Measurements from ENCODE around the gene CARD6. TPM values are rescaled to one million over a fixed set of nuclear protein-coding genes. Genes with fewer than 3 reads are reported as not detected.
"Not testable (repeated sequence)": the region's sequence is repeated elsewhere in the genome, so short reads cannot be mapped to it uniquely, and the experiment has no call there.

Gene CARD6
- polyA plus RNA-seq, 2 donors: 6.4 to 7.9 TPM

DNA sequence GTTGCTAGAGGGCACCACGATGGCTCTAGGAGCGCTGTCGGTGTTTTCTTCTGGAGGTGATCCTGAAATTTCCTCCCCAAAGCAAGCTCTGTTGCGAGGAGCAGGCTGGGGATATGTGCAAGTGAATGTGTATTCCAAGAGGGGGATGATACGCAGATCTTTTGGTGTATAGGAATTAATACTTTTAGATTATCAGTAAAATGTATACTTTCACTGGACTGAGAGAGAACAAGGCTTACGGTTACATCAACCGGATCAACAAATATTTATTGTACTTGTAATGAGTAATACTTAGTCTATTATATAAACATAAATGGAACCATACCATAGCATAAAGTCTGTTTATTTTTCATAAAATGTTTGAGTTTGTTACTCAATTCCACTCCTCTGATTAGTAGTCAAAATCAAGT is 42.4 kb upstream of the CARD6 start:
- Histone ChIP-seq H3K27ac (ENCODE audit: low read depth in 2 of 2, low read length in 1 of 2) (peak overlapping the region; percentile 91 to 94), H3K4me3 (ENCODE audit: low read depth in 1 of 2, low read length in 2 of 2) (peak overlapping the region; percentile 74 to 94)

GRCh38 chr5:40799258-40799657 is 41.9 kb upstream of the CARD6 start:
- 0 to 3% methylated on average over 1 of the region's 1 CpG for WGBS, 2 donors
- H3K4me3 ChIP-seq (ENCODE audit: low read depth in 1 of 2, low read length in 2 of 2): no peak overlapping the region
- no peaks in the 10 kb centered on the region for H3K36me3 ChIP-seq (ENCODE audit: control insufficient read depth in 2 of 2, insufficient read depth in 2 of 2, low read length in 1 of 2)
- H3K4me1 ChIP-seq (ENCODE audit: control insufficient read depth in 2 of 2, insufficient read depth in 2 of 2, low read length in 1 of 2): no peaks in the 10 kb centered on the region
- H3K27ac ChIP-seq (ENCODE audit: low read depth in 2 of 2, low read length in 1 of 2): no peak overlapping the region
- H3K9me3 ChIP-seq (ENCODE audit: control insufficient read depth in 2 of 2, insufficient read depth in 1 of 2, low read depth in 1 of 2, low read length in 1 of 2): no peaks in the 10 kb centered on the region
- no peaks in the 10 kb centered on the region for H3K27me3 ChIP-seq (ENCODE audit: control insufficient read depth in 1 of 2, insufficient read depth in 2 of 2, low read length in 2 of 2)

More for the DNA sequence above, 42.4 kb upstream of the CARD6 start:
- Histone ChIP-seq H3K36me3 (ENCODE audit: control insufficient read depth in 2 of 2, insufficient read depth in 2 of 2, low read length in 1 of 2) (no peaks in the 10 kb centered on the region), H3K4me1 (ENCODE audit: control insufficient read depth in 2 of 2, insufficient read depth in 2 of 2, low read length in 1 of 2) (no peaks in the 10 kb centered on the region), H3K9me3 (ENCODE audit: control insufficient read depth in 2 of 2, insufficient read depth in 1 of 2, low read depth in 1 of 2, low read length in 1 of 2) (no peaks in the 10 kb centered on the region), H3K27me3 (ENCODE audit: control insufficient read depth in 1 of 2, insufficient read depth in 2 of 2, low read length in 2 of 2) (no peaks in the 10 kb centered on the region)
- 3 to 4% methylated on average over 7 of the region's 7 CpGs for WGBS, 2 donors

- H3K27me3 ChIP-seq (ENCODE audit: control insufficient read depth in 1 of 2, insufficient read depth in 2 of 2, low read length in 2 of 2): no peaks in the 10 kb centered on the region
- no peak overlapping the region for H3K27ac ChIP-seq (ENCODE audit: low read depth in 2 of 2, low read length in 1 of 2)
- no peaks in the 10 kb centered on the region for H3K4me1 ChIP-seq (ENCODE audit: control insufficient read depth in 2 of 2, insufficient read depth in 2 of 2, low read length in 1 of 2)
- H3K4me3 ChIP-seq (ENCODE audit: low read depth in 1 of 2, low read length in 2 of 2): no peak overlapping the region
- no peaks in the 10 kb centered on the region for H3K36me3 ChIP-seq (ENCODE audit: control insufficient read depth in 2 of 2, insufficient read depth in 2 of 2, low read length in 1 of 2)
- 85 to 88% methylated on average over 8 of the region's 8 CpGs for WGBS, 2 donors
- no peaks in the 10 kb centered on the region for H3K9me3 ChIP-seq (ENCODE audit: control insufficient read depth in 2 of 2, insufficient read depth in 1 of 2, low read depth in 1 of 2, low read length in 1 of 2)
These were observed 39.2 kb upstream of the CARD6 start for GRCh38 chr5:40801771-40802562.

GRCh38 chr5:40812125-40812524 is 29.0 kb upstream of the CARD6 start:
- Histone ChIP-seq H3K4me3 (ENCODE audit: low read depth in 1 of 2, low read length in 2 of 2) (no peak overlapping the region), H3K4me1 (ENCODE audit: control insufficient read depth in 2 of 2, insufficient read depth in 2 of 2, low read length in 1 of 2) (no peaks in the 10 kb centered on the region), H3K27ac (ENCODE audit: low read depth in 2 of 2, low read length in 1 of 2) (no peak overlapping the region), H3K36me3 (ENCODE audit: control insufficient read depth in 2 of 2, insufficient read depth in 2 of 2, low read length in 1 of 2) (no peaks in the 10 kb centered on the region), H3K9me3 (ENCODE audit: control insufficient read depth in 2 of 2, insufficient read depth in 1 of 2, low read depth in 1 of 2, low read length in 1 of 2) (no peaks in the 10 kb centered on the region), H3K27me3 (ENCODE audit: control insufficient read depth in 1 of 2, insufficient read depth in 2 of 2, low read length in 2 of 2) (no peaks in the 10 kb centered on the region)
- WGBS, 2 donors: 0 to 45% methylated on average over 1 of the region's 1 CpG

GRCh38 chr5:40813698-40814281 is 27.4 kb upstream of the CARD6 start:
- Histone ChIP-seq H3K27me3 (ENCODE audit: control insufficient read depth in 1 of 2, insufficient read depth in 2 of 2, low read length in 2 of 2) (no peaks in the 10 kb centered on the region), H3K27ac (ENCODE audit: low read depth in 2 of 2, low read length in 1 of 2) (no peak overlapping the region), H3K4me1 (ENCODE audit: control insufficient read depth in 2 of 2, insufficient read depth in 2 of 2, low read length in 1 of 2) (no peaks in the 10 kb centered on the region), H3K36me3 (ENCODE audit: control insufficient read depth in 2 of 2, insufficient read depth in 2 of 2, low read length in 1 of 2) (no peaks in the 10 kb centered on the region), H3K9me3 (ENCODE audit: control insufficient read depth in 2 of 2, insufficient read depth in 1 of 2, low read depth in 1 of 2, low read length in 1 of 2) (no peaks in the 10 kb centered on the region), H3K4me3 (ENCODE audit: low read depth in 1 of 2, low read length in 2 of 2) (no peak overlapping the region)
- WGBS, 2 donors: 74 to 84% methylated on average over 2 of the region's 2 CpGs

DNA sequence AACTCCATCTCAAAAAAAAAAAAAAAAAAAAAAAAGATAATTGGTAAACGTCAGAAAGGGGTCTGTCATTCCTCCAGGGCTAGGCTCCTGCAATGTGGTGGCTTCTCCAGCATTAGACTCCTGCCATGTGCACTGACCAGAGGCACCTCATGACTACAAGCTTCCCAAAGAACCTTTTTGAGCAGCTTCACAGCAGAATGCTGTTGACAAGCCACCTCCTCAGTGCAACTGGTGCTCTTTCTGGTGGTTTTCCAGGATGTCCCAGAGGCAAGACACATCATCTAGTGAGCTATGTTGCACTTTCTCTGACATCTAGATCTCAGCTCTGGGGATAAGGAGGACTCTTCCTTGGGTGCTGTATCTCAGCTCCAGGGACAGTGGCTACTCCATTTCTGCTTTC is 17.7 kb upstream of the CARD6 start:
- WGBS, 2 donors: 22 to 54% methylated on average over 1 of the region's 1 CpG
- no peaks in the 10 kb centered on the region for H3K4me1 ChIP-seq (ENCODE audit: control insufficient read depth in 2 of 2, insufficient read depth in 2 of 2, low read length in 1 of 2)
- no peaks in the 10 kb centered on the region for H3K9me3 ChIP-seq (ENCODE audit: control insufficient read depth in 2 of 2, insufficient read depth in 1 of 2, low read depth in 1 of 2, low read length in 1 of 2)
- H3K4me3 ChIP-seq (ENCODE audit: low read depth in 1 of 2, low read length in 2 of 2): no peak overlapping the region
- H3K36me3 ChIP-seq (ENCODE audit: control insufficient read depth in 2 of 2, insufficient read depth in 2 of 2, low read length in 1 of 2): peaks cover 6 to 9% of the 10 kb centered on the region in 2 donors
- no peak overlapping the region for H3K27ac ChIP-seq (ENCODE audit: low read depth in 2 of 2, low read length in 1 of 2)
- H3K27me3 ChIP-seq (ENCODE audit: control insufficient read depth in 1 of 2, insufficient read depth in 2 of 2, low read length in 2 of 2): no peaks in the 10 kb centered on the region

- H3K36me3 ChIP-seq (ENCODE audit: control insufficient read depth in 2 of 2, insufficient read depth in 2 of 2, low read length in 1 of 2): peaks cover 17 to 19% of the 10 kb centered on the region in 2 donors
- not testable (repeated sequence) for H3K4me3 ChIP-seq (ENCODE audit: low read depth in 1 of 2, low read length in 2 of 2); H3K9me3 ChIP-seq (ENCODE audit: control insufficient read depth in 2 of 2, insufficient read depth in 1 of 2, low read depth in 1 of 2, low read length in 1 of 2); H3K27me3 ChIP-seq (ENCODE audit: control insufficient read depth in 1 of 2, insufficient read depth in 2 of 2, low read length in 2 of 2); H3K27ac ChIP-seq (ENCODE audit: low read depth in 2 of 2, low read length in 1 of 2); H3K4me1 ChIP-seq (ENCODE audit: control insufficient read depth in 2 of 2, insufficient read depth in 2 of 2, low read length in 1 of 2)
- 90 to 95% methylated on average over 11 of the region's 11 CpGs for WGBS, 2 donors
These were observed 15.6 kb upstream of the CARD6 start for GRCh38 chr5:40825461-40826043.

DNA sequence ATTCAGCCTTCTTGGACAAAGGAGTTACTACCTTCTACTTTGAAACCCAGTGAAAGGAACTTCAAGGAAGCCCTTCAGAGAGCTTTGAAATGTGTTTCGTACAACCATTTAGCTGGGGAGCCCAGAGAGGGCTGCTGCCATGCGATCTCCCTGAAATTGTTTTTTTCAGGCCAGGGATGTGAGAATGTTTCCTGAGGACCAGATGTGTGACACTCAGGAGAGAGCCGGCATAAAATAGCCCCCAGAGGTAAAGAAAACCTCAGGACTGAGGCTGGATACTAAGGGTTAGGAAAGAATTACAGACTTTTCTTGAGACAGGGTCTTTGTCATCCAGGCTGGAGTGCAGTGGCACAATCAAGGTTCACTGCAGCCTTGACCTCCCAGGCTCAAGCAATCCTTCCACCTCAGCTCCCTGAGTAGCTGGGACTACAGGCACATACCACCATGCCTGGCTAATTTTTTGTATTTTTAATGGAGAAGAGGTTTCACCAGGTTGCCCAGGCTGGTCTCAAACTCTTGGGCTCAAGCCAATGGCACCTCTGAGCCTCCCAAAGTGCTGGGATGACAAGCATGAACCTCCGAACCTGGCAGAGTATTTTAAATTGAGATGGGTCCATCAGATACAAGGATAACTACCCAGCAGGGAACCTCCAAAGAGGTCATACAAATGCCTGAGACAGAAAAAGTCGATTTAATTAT is 14.5 kb upstream of the CARD6 start:
- no peak overlapping the region for H3K4me3 ChIP-seq (ENCODE audit: low read depth in 1 of 2, low read length in 2 of 2)
- no peak overlapping the region for H3K27ac ChIP-seq (ENCODE audit: low read depth in 2 of 2, low read length in 1 of 2)
- no peaks in the 10 kb centered on the region for H3K4me1 ChIP-seq (ENCODE audit: control insufficient read depth in 2 of 2, insufficient read depth in 2 of 2, low read length in 1 of 2)
- no peaks in the 10 kb centered on the region for H3K9me3 ChIP-seq (ENCODE audit: control insufficient read depth in 2 of 2, insufficient read depth in 1 of 2, low read depth in 1 of 2, low read length in 1 of 2)
- H3K36me3 ChIP-seq (ENCODE audit: control insufficient read depth in 2 of 2, insufficient read depth in 2 of 2, low read length in 1 of 2): peaks cover 22 to 25% of the 10 kb centered on the region in 2 donors
- 88 to 89% methylated on average over 5 of the region's 5 CpGs for WGBS, 2 donors
- H3K27me3 ChIP-seq (ENCODE audit: control insufficient read depth in 1 of 2, insufficient read depth in 2 of 2, low read length in 2 of 2): no peaks in the 10 kb centered on the region

GRCh38 chr5:40827188-40827977 is 13.8 kb upstream of the CARD6 start:
- Histone ChIP-seq H3K4me3 (ENCODE audit: low read depth in 1 of 2, low read length in 2 of 2) (no peak overlapping the region), H3K27me3 (ENCODE audit: control insufficient read depth in 1 of 2, insufficient read depth in 2 of 2, low read length in 2 of 2) (no peaks in the 10 kb centered on the region), H3K9me3 (ENCODE audit: control insufficient read depth in 2 of 2, insufficient read depth in 1 of 2, low read depth in 1 of 2, low read length in 1 of 2) (no peaks in the 10 kb centered on the region), H3K36me3 (ENCODE audit: control insufficient read depth in 2 of 2, insufficient read depth in 2 of 2, low read length in 1 of 2) (peaks cover 27 to 30% of the 10 kb centered on the region in 2 donors), H3K4me1 (ENCODE audit: control insufficient read depth in 2 of 2, insufficient read depth in 2 of 2, low read length in 1 of 2) (no peaks in the 10 kb centered on the region), H3K27ac (ENCODE audit: low read depth in 2 of 2, low read length in 1 of 2) (no peak overlapping the region)
- 89 to 93% methylated on average over 14 of the region's 14 CpGs for WGBS, 2 donors
